AG09319 (cell line): ENCODE results near the gene EVA1A.

Source experiments
- DNase-seq: peaks from one replicate; pipeline ENCODE4 v3.0.0-alpha.2; 2010; ENCODE audit warnings: low read depth; ENCODE audit errors: extremely low read depth
- TF ChIP-seq, protein P1 (sequence below): IDR thresholded peaks from 2 replicates; pipeline ENCODE4 v1.5.1; 2011; ENCODE audit warnings: low read depth, mild to moderate bottlenecking, inconsistent platforms, low read length, moderate library complexity

Gene EVA1A

DNA sequence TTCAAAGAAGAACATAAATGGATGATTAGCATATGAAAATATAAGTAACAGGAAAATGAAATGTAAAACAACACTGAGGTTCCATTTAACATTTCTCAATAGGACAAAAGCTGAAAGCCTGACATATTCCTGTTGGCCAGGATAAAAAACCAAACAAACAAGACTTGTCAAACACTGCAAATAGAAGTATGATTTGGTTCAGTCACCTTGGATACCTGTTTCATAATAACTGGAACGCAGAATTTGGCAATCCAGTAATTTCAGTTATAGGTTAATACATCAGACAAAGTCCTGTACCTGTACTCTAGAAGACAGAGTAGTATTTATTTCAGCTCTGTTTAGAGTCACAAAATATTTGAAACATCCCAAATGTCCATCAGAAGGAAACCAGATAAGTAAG, 16.5 kb upstream of the EVA1A start:
- no peak for DNase-seq

DNA sequence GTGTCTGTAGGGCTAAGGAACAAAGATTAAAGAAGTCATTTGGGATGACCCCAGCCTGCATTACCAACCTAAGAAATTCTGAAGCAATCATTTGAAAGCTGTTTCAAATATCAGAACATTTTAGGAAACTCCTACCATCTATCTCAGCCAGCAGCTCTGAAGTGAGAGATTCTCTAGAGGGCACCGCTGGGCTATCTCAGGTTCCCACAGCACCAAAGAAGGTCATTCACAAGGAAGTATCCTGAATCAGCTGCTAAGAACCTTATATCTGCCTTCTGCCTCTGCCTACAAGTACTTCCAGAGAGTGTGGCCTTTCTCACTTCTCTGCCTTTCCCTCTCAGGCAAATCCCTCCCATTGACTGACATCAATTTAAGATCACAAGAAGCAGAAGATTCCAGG, 13.4 kb upstream of the EVA1A start:
- DNase-seq, result no peak

More for the DNA sequence above, 16.5 kb upstream of the EVA1A start:
- TF ChIP-seq, protein P1, sequence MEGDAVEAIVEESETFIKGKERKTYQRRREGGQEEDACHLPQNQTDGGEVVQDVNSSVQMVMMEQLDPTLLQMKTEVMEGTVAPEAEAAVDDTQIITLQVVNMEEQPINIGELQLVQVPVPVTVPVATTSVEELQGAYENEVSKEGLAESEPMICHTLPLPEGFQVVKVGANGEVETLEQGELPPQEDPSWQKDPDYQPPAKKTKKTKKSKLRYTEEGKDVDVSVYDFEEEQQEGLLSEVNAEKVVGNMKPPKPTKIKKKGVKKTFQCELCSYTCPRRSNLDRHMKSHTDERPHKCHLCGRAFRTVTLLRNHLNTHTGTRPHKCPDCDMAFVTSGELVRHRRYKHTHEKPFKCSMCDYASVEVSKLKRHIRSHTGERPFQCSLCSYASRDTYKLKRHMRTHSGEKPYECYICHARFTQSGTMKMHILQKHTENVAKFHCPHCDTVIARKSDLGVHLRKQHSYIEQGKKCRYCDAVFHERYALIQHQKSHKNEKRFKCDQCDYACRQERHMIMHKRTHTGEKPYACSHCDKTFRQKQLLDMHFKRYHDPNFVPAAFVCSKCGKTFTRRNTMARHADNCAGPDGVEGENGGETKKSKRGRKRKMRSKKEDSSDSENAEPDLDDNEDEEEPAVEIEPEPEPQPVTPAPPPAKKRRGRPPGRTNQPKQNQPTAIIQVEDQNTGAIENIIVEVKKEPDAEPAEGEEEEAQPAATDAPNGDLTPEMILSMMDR, result no peak

DNA sequence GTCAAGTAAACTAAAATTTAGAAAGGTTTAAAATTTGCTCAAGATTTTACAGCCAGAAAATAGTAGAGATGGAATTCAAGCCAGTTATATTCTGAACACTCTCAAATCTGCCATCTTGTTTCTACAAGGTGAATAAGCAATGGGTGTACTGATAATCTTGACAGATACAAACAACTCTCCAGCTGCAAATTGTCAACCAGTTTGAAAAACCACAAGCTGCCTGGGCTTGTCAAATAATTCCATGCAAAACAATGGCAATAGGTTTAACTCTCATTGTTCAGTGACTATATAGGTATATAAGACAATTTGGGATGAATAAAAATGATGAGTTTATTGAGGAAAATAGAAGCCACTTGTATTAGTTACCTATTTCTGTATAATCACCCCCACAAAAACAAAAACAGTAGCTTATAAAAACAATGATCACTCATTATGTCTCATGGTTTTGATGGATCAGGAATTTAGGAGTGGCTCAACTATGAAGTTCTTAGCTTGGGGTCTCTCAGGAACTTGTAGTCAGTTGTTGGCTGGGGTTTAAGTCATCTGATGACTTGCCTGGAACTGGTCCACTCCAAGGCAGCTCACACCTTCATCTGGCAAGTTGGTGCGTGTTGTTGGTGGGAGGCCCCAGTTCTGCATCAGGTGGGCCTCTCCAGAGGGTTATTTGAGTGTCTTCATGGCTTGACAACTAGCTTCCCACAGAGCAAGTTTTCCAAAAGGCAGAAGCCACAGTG, 12.6 kb upstream of the EVA1A start:
- TF ChIP-seq, protein P1, result no peak
- no peak for DNase-seq

More for the DNA sequence above, 13.4 kb upstream of the EVA1A start:
- TF ChIP-seq, protein P1, result peak; percentile 31

DNA sequence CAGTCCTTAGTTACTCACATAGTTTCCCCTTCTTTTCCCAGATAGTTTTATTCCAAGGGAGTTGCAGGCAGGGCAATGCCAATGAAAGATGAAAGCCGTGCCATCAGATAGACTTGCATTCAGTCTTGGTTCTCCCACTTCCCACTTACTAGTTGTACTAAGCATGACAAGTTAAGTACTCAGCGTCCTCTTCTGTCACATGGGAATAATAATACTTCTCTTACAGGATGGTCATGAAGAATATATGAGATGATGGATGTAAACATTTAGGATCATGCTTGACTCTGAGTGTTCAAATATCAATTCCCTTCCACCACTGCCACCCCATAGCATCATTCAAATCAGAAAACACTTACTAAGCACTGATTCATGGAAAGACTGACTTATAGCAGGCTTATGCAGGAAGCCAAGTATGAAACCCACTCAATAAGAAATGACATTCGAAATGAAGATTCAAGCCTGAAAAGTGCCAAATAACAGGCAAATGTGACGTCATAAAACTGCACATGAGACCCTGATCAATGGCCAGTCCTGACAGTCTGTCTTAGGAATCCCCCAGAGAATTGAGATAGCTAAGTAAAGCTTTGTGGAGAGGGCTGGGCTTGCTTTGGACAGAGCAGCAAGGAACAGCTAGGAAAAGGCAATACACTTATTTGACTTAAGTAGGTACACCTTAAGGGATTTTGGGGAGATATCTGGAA, 11.1 kb upstream of the EVA1A start:
- TF ChIP-seq, protein P1, result no peak
- no peak for DNase-seq

DNA sequence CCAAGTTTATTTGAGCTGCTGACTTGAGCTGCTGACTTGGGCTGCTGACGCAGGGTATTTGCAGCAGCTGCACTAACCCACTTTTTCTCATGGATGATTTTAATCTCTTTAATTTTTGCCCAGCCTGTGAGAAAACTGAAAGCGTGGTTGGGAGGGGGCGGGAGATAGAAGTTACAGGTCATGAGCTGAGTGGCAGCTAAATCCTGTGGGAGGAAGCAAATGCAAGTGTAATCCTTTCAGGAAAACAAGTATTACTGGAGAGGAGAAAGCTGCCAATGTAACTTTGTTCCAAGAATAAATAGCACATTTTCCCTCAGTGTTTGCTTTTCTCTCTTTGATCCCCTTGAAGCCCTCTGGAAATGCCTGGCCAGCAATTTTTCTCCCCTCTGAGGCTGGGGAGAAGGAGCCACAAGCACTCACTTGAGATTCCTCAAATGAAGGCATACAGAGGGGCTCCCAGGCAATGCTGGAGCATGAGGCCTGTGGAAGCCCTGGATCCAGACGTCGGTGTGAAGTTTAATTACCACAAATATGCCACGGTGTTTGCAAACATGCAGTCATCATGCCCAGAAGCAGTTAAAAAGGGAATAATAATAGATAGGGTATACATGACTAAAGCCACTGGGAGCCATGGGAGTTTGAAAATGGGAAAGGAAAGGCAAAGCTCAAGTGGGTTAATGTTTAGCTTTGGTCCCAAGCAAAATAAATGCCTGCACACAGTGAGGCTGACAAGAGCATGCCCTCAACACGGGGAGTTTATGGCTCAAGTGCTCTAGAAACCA, 10.4 kb upstream of the EVA1A start:
- DNase-seq, result no peak
- TF ChIP-seq, protein P1, result no peak

DNA sequence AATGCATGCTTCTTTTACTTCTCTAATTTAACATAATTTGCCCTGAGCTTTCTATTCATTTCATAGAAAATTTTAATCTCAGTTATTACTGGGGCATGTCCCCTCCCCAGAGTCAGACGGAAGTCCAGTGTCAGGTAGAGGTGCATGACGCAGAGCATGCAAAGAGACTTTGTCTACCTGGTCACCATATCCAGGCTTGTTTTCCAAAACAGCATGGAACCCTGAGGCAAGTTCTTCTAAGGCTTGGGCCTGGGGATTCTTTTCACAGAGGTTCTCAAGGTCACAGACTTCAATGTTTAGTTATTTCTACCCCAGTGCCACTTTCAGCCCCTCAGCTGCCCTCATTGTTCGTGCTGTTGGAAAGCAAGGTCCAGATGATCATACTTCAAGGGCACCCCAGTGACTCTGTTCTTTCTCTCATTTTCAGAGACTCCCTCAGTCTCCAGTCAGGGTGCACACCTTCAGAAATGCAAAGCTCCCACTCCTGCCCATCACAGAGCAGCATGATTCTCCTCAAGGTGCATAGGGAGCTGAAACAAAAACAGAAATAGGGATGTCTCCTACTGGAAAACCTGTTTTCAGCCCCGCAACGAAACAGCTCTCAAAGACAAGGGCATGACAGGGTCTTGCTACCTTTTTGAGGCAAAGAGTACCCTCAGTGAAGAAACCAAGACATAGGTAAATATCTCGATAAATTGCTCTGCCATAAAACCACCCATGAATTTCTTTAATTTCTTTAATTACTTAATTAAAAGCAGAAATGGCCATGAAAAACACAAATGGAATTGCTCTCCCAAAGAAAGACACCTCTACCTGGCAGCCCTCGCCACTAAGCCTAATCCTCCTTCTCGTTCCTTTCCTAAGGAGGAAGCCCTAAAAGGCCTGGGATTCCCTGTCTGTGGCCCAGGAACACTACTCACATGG, 9.5 kb upstream of the EVA1A start:
- TF ChIP-seq, protein P1, result no peak
- DNase-seq, result no peak
